Cardiac muscle cell (in vitro differentiated cells and primary cell): ENCODE results near the gene PARD3. TPM values are rescaled to one million over a fixed set of nuclear protein-coding genes. Genes with fewer than 3 reads are reported as not detected.

Source experiments
- DNase-seq, 2 donors: peaks; one replicate each; pipeline versions ENCODE4 v3.0.0 to v3.0.0-alpha.2; 2010 to 2017; ENCODE audit warnings: low read depth in 1 of 2, low spot score in 1 of 2
- H3K27ac ChIP-seq: fragments of 200-600 bp; sonication (generic); 2 replicates; pipeline ENCODE4 v1.5.1; 2016
- H3K27me3 ChIP-seq: fragments of 200-600 bp; sonication (generic); 2 replicates; pipeline ENCODE4 v1.6.0; 2016; ENCODE audit warnings: control low read depth
- H3K36me3 ChIP-seq: fragments of 200-600 bp; sonication (generic); 2 replicates; pipeline ENCODE4 v1.5.1; 2016; ENCODE audit warnings: control low read depth
- H3K4me1 ChIP-seq: fragments of 200-600 bp; sonication (generic); 2 replicates; pipeline ENCODE4 v1.8.1; 2017; ENCODE audit warnings: low read depth, mild to moderate bottlenecking, mixed run types
- H3K4me3 ChIP-seq: fragments of 200-600 bp; sonication (generic); 2 replicates; pipeline ENCODE4 v1.5.1; 2016; ENCODE audit warnings: mild to moderate bottlenecking
- H3K9me3 ChIP-seq: fragments of 200-600 bp; sonication (generic); 2 replicates; pipeline ENCODE4 v1.5.1; 2017; ENCODE audit warnings: low read depth, mild to moderate bottlenecking, control low read depth
- CTCF ChIP-seq: IDR thresholded peaks from 2 replicates; pipeline ENCODE4 v1.5.1; 2012; ENCODE audit warnings: low read depth, mild to moderate bottlenecking, low read length
- polyA plus RNA-seq: library from polyadenylated mRNA; unstranded; fragments of >200 nt; fragmentation: Nextera tagmentation; extraction: Ambion mirVana; gene quantifications from 2 replicates; pipeline ENCODE4 v1.2.1, GENCODE V29; 2016
- total RNA-seq: library from RNA; depleted of rRNA; stranded (reverse); fragments of >200 nt; gene quantifications from 2 replicates; pipeline ENCODE4 v1.2.3, GENCODE V29; 2016

Gene PARD3
- total and polyA plus RNA-seq, 2 experiments from 2014 or later = 36.5 to 64.8 TPM

GRCh38 chr10:34538281-34538829 is 276.7 kb downstream of the PARD3 start:
- peaks cover 27% of the 10 kb centered on the region for H3K4me1 ChIP-seq
- H3K4me3 ChIP-seq = no peak overlapping the region
- H3K36me3 ChIP-seq = no peaks in the 10 kb centered on the region
- TF ChIP-seq CTCF = no peak
- peak overlapping the region; percentile 19 for H3K27ac ChIP-seq
- H3K27me3 ChIP-seq = no peaks in the 10 kb centered on the region
- peak in 1 of 2 donors; percentile 19 for DNase-seq
- H3K9me3 ChIP-seq = no peaks in the 10 kb centered on the region

GRCh38 chr10:34537629-34538231 is 277.4 kb downstream of the PARD3 start:
- peaks cover 27% of the 10 kb centered on the region for H3K4me1 ChIP-seq
- H3K9me3 ChIP-seq = no peaks in the 10 kb centered on the region
- DNase-seq = no peak
- no peak for TF ChIP-seq CTCF
- no peaks in the 10 kb centered on the region for H3K36me3 ChIP-seq
- H3K4me3 ChIP-seq = no peak overlapping the region
- no peak overlapping the region for H3K27ac ChIP-seq
- no peaks in the 10 kb centered on the region for H3K27me3 ChIP-seq

- Histone ChIP-seq H3K27ac (no peak overlapping the region), H3K27me3 (no peaks in the 10 kb centered on the region)
- no peak for TF ChIP-seq CTCF
These were observed 279.2 kb downstream of the PARD3 start for GRCh38 chr10:34535872-34536271.

GRCh38 chr10:34530778-34531177 is 284.3 kb downstream of the PARD3 start:
- H3K36me3 ChIP-seq = no peaks in the 10 kb centered on the region
- H3K9me3 ChIP-seq = no peaks in the 10 kb centered on the region
- peaks cover 12% of the 10 kb centered on the region for H3K4me1 ChIP-seq
- H3K27ac ChIP-seq = no peak overlapping the region
- TF ChIP-seq CTCF = no peak
- H3K27me3 ChIP-seq = no peaks in the 10 kb centered on the region
- H3K4me3 ChIP-seq = no peak overlapping the region
- DNase-seq = no peak

More at GRCh38 chr10:34535872-34536271, 279.2 kb downstream of the PARD3 start:
- H3K4me3 ChIP-seq = no peak overlapping the region
- DNase-seq = no peak
- no peaks in the 10 kb centered on the region for H3K36me3 ChIP-seq
- peaks cover 27% of the 10 kb centered on the region for H3K4me1 ChIP-seq
- H3K9me3 ChIP-seq = no peaks in the 10 kb centered on the region

- H3K36me3 ChIP-seq = no peaks in the 10 kb centered on the region
- no peaks in the 10 kb centered on the region for H3K27me3 ChIP-seq
- no peak overlapping the region for H3K27ac ChIP-seq
- no peak overlapping the region for H3K4me3 ChIP-seq
- no peak for TF ChIP-seq CTCF
- DNase-seq = peak in 1 of 2 donors; percentile 95
- H3K9me3 ChIP-seq = no peaks in the 10 kb centered on the region
- peaks cover 12% of the 10 kb centered on the region for H3K4me1 ChIP-seq
These were observed 286.8 kb downstream of the PARD3 start for GRCh38 chr10:34528320-34528719.
